ENCODE data around the gene MATN1. TPM values are rescaled to one million over a fixed set of nuclear protein-coding genes. Genes with fewer than 3 reads are reported as not detected.

Gene MATN1
- total RNA-seq, 1 donor from 2014 or later = 1.7 TPM

DNA sequence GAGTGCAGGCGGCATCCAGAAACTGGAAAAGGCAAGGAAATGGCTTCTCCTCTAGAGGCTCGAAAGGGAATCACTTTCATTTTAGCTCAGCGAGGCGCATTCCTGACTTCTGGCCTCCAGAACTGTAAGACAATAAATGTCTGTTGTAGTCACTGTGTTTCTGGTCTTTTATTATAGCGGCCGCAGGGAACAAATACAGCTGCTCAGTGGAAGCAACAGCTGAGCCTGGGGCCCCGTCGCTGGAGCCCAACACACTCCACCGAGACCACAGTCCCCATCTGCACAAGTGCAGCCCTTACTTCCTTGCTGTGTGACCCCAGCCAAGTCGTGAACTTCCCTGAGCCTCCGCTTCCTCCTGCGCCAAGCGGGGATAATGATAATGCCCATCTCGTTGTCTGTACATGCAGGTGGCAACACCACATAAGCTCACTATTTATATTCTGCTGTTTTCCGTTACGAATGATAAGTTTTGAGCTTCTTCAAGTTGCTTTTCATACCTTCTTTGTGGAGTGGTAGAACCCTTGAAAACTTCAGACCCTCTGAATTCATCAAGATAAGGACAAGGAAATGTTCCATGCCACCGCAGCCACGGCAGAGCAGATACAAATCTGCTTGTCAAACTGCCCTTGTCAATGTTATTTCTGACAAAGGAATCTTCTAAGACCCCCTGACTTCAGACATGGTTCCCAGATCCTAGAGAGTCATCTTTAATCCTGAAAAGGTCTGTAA lies 37.4 kb upstream of the MATN1 start:
- Mint-ChIP-seq H3K36me3 (ENCODE audit: low read depth, unreplicated experiment) (no peaks in the 10 kb centered on the region), H3K4me3 (ENCODE audit: unreplicated experiment) (no peak overlapping the region), H3K4me1 (ENCODE audit: unreplicated experiment) (peaks cover 31% of the 10 kb centered on the region), H3K27ac (ENCODE audit: unreplicated experiment) (no peak overlapping the region), H3K9me3 (ENCODE audit: unreplicated experiment) (no peaks in the 10 kb centered on the region), H3K27me3 (ENCODE audit: unreplicated experiment) (peaks cover 12% of the 10 kb centered on the region)
- TF ChIP-seq, protein P1, sequence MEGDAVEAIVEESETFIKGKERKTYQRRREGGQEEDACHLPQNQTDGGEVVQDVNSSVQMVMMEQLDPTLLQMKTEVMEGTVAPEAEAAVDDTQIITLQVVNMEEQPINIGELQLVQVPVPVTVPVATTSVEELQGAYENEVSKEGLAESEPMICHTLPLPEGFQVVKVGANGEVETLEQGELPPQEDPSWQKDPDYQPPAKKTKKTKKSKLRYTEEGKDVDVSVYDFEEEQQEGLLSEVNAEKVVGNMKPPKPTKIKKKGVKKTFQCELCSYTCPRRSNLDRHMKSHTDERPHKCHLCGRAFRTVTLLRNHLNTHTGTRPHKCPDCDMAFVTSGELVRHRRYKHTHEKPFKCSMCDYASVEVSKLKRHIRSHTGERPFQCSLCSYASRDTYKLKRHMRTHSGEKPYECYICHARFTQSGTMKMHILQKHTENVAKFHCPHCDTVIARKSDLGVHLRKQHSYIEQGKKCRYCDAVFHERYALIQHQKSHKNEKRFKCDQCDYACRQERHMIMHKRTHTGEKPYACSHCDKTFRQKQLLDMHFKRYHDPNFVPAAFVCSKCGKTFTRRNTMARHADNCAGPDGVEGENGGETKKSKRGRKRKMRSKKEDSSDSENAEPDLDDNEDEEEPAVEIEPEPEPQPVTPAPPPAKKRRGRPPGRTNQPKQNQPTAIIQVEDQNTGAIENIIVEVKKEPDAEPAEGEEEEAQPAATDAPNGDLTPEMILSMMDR (IDR thresholded peaks at IDR 0.05; ENCODE audit: unreplicated experiment) = no peak
- no peak for DNase-seq (ENCODE audit: low spot score)

DNA sequence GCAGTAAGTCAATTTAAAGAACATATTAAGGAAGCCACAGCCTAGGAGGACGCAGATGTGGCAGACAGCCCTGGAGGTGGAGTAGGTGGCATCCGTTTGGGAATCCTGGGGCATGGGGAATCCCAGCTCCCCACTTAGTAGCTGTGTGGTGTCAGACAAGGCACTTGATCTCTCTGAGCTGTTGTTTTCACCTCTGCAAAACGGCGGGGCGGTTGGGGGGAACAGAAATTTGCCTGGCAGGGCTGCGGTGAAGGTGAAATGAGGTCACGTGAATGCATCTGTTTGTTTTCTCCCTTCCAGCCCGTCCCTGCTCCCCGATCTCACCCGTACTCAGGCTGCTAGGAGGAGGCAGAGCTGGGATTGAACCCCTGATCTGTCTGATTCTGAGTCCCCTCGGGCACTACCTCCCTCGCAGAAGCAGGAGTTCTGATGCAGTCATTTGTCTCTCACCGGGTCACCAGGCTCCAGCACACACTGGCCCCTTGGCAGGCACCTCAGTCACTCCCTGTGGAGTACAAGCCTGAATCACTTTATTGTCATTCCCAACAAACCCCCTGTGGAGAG lies 36.4 kb upstream of the MATN1 start:
- no peak overlapping the region for H3K4me3 Mint-ChIP-seq (ENCODE audit: unreplicated experiment)
- no peak overlapping the region for H3K27ac Mint-ChIP-seq (ENCODE audit: unreplicated experiment)
- H3K36me3 Mint-ChIP-seq (ENCODE audit: low read depth, unreplicated experiment) = peaks cover 6% of the 10 kb centered on the region
- no peaks in the 10 kb centered on the region for H3K9me3 Mint-ChIP-seq (ENCODE audit: unreplicated experiment)
- TF ChIP-seq, protein P1 (IDR thresholded peaks at IDR 0.05; ENCODE audit: unreplicated experiment) = no peak
- peaks cover 15% of the 10 kb centered on the region for H3K27me3 Mint-ChIP-seq (ENCODE audit: unreplicated experiment)
- H3K4me1 Mint-ChIP-seq (ENCODE audit: unreplicated experiment) = peaks cover 40% of the 10 kb centered on the region
- no peak for DNase-seq (ENCODE audit: low spot score)

DNA sequence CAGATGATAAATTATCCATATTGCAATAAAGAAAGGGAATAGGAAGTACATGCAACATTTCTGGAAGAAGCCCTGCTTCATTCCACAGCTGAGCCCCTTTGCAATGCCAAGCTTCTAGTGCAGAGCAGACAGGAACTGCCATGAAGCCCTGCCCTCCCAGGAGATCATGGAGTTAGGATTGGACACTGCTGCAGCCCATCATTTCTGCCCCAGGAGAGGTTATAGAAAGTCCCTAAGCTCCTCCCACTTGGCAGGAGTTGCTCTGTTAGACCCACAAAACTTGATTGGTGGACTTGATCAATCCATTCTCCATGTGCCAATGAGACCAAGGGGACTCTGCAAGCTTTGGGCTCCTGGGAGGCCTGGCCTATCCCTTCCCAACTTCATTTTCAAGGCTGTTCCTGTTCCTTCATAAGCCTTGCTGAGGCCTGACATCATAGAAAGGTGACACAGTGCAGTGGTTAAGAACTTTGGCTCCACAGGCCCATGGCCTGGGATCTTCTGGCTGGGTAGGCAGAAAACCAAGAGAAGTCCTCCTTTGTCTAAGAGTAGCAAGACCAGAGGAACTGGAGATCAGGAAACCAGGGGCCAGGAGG lies 35.5 kb upstream of the MATN1 start:
- H3K9me3 Mint-ChIP-seq (ENCODE audit: unreplicated experiment) = no peaks in the 10 kb centered on the region
- H3K4me3 Mint-ChIP-seq (ENCODE audit: unreplicated experiment) = no peak overlapping the region
- peaks cover 42% of the 10 kb centered on the region for H3K4me1 Mint-ChIP-seq (ENCODE audit: unreplicated experiment)
- peaks cover 12% of the 10 kb centered on the region for H3K27me3 Mint-ChIP-seq (ENCODE audit: unreplicated experiment)
- TF ChIP-seq, protein P1 (IDR thresholded peaks at IDR 0.05; ENCODE audit: unreplicated experiment) = no peak
- no peak overlapping the region for H3K27ac Mint-ChIP-seq (ENCODE audit: unreplicated experiment)
- DNase-seq (ENCODE audit: low spot score) = no peak
- peaks cover 6% of the 10 kb centered on the region for H3K36me3 Mint-ChIP-seq (ENCODE audit: low read depth, unreplicated experiment)

DNA sequence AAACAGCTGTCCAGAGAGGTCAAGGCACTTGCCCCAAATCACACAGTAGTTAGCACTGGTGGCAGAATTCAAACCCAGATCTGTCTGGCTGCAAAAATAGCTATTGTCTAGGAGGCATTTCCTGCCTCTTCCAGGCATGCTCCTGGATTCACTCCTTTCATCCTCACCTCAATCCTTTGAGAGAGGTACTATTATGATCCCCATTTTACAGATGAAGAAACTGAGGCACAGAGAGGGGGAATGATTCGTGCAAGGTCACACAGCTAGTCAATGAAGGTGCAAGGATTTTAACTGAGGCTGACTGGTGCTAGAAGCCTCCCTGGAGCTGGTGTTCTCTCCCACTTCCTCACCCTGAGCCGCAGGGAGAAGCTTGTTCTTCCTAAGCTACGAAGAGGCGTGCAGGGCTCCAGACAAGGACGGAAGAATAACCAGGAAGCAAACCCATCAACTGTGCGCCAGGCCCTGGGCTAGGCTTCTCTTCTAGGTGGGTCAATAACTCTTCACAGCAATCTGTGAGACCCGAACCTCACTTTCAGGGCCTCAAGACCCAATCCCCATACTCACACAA lies 34.8 kb upstream of the MATN1 start:
- TF ChIP-seq, protein P1 (IDR thresholded peaks at IDR 0.05; ENCODE audit: unreplicated experiment) = no peak
- Mint-ChIP-seq H3K9me3 (ENCODE audit: unreplicated experiment) (no peaks in the 10 kb centered on the region), H3K4me3 (ENCODE audit: unreplicated experiment) (no peak overlapping the region), H3K36me3 (ENCODE audit: low read depth, unreplicated experiment) (peaks cover 6% of the 10 kb centered on the region), H3K27ac (ENCODE audit: unreplicated experiment) (peak overlapping the region; percentile 30), H3K4me1 (ENCODE audit: unreplicated experiment) (peaks cover 49% of the 10 kb centered on the region), H3K27me3 (ENCODE audit: unreplicated experiment) (peaks cover 10% of the 10 kb centered on the region)
- no peak for DNase-seq (ENCODE audit: low spot score)

All from endothelial cell (in vitro differentiated cells).